C4-2B (cell line): ENCODE data around the gene PCDHGA3.

ENCODE experiments used
- CTCF ChIP-seq: fragments of 450-650 bp; conservative IDR thresholded peaks from 2 replicates; pipeline ENCODE4 v1.5.1; 2017; ENCODE audit warnings: mild to moderate bottlenecking
- ZFX ChIP-seq: fragments of 450-650 bp; IDR thresholded peaks from 2 replicates; pipeline ENCODE4 v1.6.1; 2017

GRCh38 chr5:141388661-141389060 is 45.0 kb downstream of the PCDHGA3 start:
- no peak for TF ChIP-seq ZFX
- no peak for TF ChIP-seq CTCF
